GM19452 (cell line): Measurements from ENCODE around the gene ADAM19.
"Not testable (repeated sequence)": the region's sequence is repeated elsewhere in the genome, so short reads cannot be mapped to it uniquely, and the experiment has no call there.

Source experiments
- ATAC-seq: cut with Tn5 transposase; IDR thresholded peaks from one replicate; pipeline ENCODE4 v1.9.1; 2021; ENCODE audit not compliant: unreplicated experiment

ADAM19 gene

DNA sequence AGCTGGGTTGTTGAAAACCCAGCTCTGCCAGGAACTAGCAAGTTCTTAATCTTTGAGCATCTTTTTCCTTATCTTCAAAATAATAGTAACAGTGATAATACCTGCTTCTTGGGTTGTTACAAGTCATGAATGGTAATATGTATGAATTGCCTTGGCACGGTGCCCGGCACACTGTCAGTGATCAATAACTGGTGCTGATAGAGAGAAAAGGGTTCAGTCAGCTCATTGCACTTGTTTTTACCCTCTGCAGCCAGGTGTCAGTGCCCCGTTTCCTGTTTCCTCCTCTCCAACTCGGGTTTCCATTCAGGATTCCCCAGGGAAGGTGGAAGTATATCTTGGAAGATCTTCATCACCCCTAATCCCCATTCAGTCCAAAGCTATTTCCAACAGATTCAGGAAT lies 131.4 kb downstream of the ADAM19 start:
- no peak for ATAC-seq

DNA sequence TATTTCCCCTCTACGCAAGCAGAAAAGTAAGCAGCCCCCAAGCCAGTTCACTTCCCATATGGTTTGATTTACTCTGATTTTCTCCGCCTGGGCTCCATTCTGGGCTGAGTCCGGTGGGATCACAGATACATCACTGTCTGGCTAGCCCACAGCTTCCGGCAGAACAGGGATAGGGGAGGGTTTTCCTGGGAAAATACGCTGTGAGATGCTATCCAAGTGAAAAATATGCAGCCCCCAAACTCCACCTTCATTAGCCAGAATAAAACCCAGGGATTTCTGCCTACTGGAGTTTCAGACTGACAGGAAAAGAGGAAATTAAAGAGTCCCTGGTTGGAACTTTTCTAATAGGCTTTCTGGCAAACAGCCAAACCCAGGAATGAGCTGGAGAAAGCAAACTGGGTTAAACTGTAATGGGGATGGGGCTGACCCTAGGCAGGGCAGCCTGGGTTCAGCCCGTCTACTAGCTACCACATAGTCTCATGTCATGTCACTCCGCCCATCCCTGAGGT lies 132.5 kb downstream of the ADAM19 start:
- no peak for ATAC-seq

DNA sequence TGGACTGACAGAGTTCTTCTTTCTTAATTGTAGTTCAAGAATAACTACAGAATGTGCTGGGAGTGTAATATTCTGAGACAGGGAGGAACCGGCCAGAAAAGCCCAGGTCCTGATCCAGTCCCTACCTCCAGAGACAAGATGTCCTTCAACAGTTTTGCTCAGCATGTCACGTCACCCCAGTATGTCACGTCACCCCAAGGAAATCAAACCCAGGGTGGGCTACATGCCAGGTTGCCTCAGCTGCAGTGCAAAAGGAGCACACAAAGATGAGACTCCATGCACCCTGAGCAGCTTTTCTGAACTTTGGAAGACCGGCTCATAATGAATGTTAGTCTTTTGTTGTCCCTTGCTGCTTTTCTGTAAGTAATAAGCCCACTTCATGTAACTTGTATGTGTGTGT lies 141.5 kb downstream of the ADAM19 start:
- no peak for ATAC-seq

DNA sequence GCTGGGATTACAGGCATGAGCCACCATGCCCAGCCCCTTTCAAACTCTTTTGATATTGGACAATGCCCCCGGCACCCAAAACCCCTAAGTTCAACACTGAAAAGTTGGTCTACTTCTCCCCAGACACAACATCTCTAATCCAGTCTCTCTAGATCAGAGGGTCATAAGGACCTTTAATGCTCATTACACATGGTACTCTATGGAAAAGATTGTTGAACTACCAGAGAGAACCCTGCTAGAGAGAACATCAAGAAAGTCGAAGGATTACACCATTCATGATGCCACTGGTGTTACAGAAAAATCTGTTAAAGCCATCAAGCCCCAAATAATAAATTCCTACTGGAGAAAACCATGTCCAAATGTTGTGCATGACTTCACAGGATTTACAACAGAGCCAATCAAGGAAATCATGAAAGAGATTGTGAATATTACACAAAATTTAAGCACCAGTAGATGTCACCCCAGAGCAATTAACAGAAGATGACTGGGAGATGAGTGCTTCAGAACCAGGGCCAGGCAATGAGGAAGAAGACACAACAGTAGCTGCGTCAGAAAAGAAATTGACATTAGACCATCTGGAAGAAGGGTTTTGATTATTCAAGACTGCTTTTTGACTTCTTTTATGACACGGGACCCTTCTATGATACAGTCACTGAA lies 143.9 kb downstream of the ADAM19 start:
- peak; percentile 75 for ATAC-seq

- not testable (repeated sequence) for ATAC-seq
These were observed 145.7 kb downstream of the ADAM19 start for GRCh38 chr5:157429920-157430319.
